Neural cell (in vitro differentiated cells): ENCODE results near the gene ADGRL3. TPM values are rescaled to one million over a fixed set of nuclear protein-coding genes. Genes with fewer than 3 reads are reported as not detected.

ENCODE experiments used
- H2AFZ ChIP-seq: fragments of 200-600, 300-800 bp; sonication (generic), shearing (Covaris generic); 2 replicates; pipeline ENCODE4 v1.6.0; 2014; ENCODE audit warnings: low read depth, mild to moderate bottlenecking, antibody characterized with exemption, low read length, moderate library complexity
- H3F3A ChIP-seq: fragments of 200-600 bp; shearing (Covaris generic); 2 replicates; pipeline ENCODE4 v1.6.1; 2016; ENCODE audit warnings: mild to moderate bottlenecking, moderate library complexity, mixed read lengths, antibody characterized with exemption, low read length; ENCODE audit not compliant: insufficient read depth, poor library complexity, severe bottlenecking
- H3K27ac ChIP-seq: fragments of 200-600, 300-800 bp; sonication (generic), shearing (Covaris generic); 2 replicates; pipeline ENCODE4 v1.5.1; 2014; ENCODE audit warnings: mild to moderate bottlenecking, low read length, moderate library complexity
- H3K27me3 ChIP-seq: fragments of 300-800, 200-600 bp; sonication (generic), shearing (Covaris generic); 2 replicates; pipeline ENCODE4 v1.6.0; 2014; ENCODE audit warnings: mild to moderate bottlenecking, low read depth, low read length, moderate library complexity; ENCODE audit not compliant: insufficient read depth
- H3K36me3 ChIP-seq: fragments of 300-800, 200-600 bp; sonication (generic), shearing (Covaris generic); 2 replicates; pipeline ENCODE4 v1.5.1; 2014; ENCODE audit warnings: mild to moderate bottlenecking, antibody characterized with exemption, low read length, moderate library complexity; ENCODE audit not compliant: insufficient read depth
- H3K4me2 ChIP-seq: fragments of 300-800, 200-600 bp; sonication (generic), shearing (Covaris generic); 2 replicates; pipeline ENCODE4 v1.6.0; 2014; ENCODE audit warnings: mild to moderate bottlenecking, low read length
- H3K4me3 ChIP-seq: fragments of 300-800, 200-600 bp; sonication (generic), shearing (Covaris generic); 2 replicates; pipeline ENCODE4 v1.5.1; 2014; ENCODE audit warnings: mild to moderate bottlenecking, low read length, moderate library complexity
- H3K79me2 ChIP-seq: fragments of 200-600 bp; shearing (Covaris generic); replicated peaks from 2 replicates; pipeline ENCODE4 v1.6.0; 2014; ENCODE audit warnings: mild to moderate bottlenecking, low read length, moderate library complexity; ENCODE audit not compliant: insufficient read depth
- H3K9ac ChIP-seq: fragments of 300-800, 200-600 bp; sonication (generic), shearing (Covaris generic); 2 replicates; pipeline ENCODE4 v1.6.1; 2016; ENCODE audit warnings: mild to moderate bottlenecking, low read length, mixed read lengths
- H3K9me2 ChIP-seq: fragments of 200-600 bp; shearing (Covaris generic); 2 replicates; pipeline ENCODE4 v1.6.1; 2016; ENCODE audit warnings: mild to moderate bottlenecking, low read length, mixed read lengths; ENCODE audit not compliant: insufficient read depth
- H3K9me3 ChIP-seq: fragments of 200-600, 300-800 bp; sonication (generic), shearing (Covaris generic); 2 replicates; pipeline ENCODE4 v1.6.1; 2016; ENCODE audit warnings: mild to moderate bottlenecking, mixed run types, low read length, moderate library complexity, mixed read lengths
- H4K20me1 ChIP-seq: fragments of 200-600 bp; shearing (Covaris generic); 2 replicates; pipeline ENCODE4 v1.6.1; 2016; ENCODE audit warnings: mild to moderate bottlenecking, mixed run types; ENCODE audit not compliant: insufficient read depth
- EP300 ChIP-seq: fragments of 450-650 bp; conservative IDR thresholded peaks from 2 replicates; pipeline ENCODE4 v1.6.1; 2014; ENCODE audit warnings: antibody characterized with exemption, mild to moderate bottlenecking, moderate library complexity; ENCODE audit not compliant: poor library complexity, severe bottlenecking
- EZH2 ChIP-seq: fragments of 200-600, 300-800 bp; shearing (Covaris generic), sonication (generic); IDR thresholded peaks from 2 replicates; pipeline ENCODE4 v1.6.1; 2014; ENCODE audit warnings: antibody characterized with exemption, low read length, borderline replicate concordance, mild to moderate bottlenecking; ENCODE audit not compliant: insufficient read depth, poor library complexity, severe bottlenecking
- MXI1 ChIP-seq: fragments of 450-650 bp; conservative IDR thresholded peaks from 2 replicates; pipeline ENCODE4 v1.6.1; 2014; ENCODE audit warnings: antibody characterized with exemption, mild to moderate bottlenecking; ENCODE audit not compliant: poor library complexity, severe bottlenecking
- POLR2AphosphoS5 ChIP-seq: IDR thresholded peaks from 2 replicates; pipeline ENCODE4 v1.6.1; 2012
- RAD21 ChIP-seq: fragments of 450-650 bp; conservative IDR thresholded peaks from 2 replicates; pipeline ENCODE4 v1.6.1; 2014; ENCODE audit warnings: antibody characterized with exemption, mild to moderate bottlenecking, moderate library complexity
- REST ChIP-seq: IDR thresholded peaks from 2 replicates; pipeline ENCODE4 v1.6.1; 2012; ENCODE audit warnings: borderline replicate concordance
- SMC3 ChIP-seq: fragments of 450-650 bp; conservative IDR thresholded peaks from 2 replicates; pipeline ENCODE4 v1.6.1; 2014; ENCODE audit warnings: antibody characterized with exemption, mild to moderate bottlenecking, moderate library complexity; ENCODE audit not compliant: poor library complexity
- TAF1 ChIP-seq: IDR thresholded peaks from 2 replicates; pipeline ENCODE4 v1.6.1; 2012; ENCODE audit warnings: low read depth
- polyA plus RNA-seq: library from polyadenylated mRNA; depleted of rRNA; stranded (reverse); fragments of >200 nt; gene quantifications from 2 replicates; pipeline ENCODE4 v1.2.3, GENCODE V29; 2014
- TF ChIP-seq, protein P1 (sequence below): fragments of 450-650 bp; IDR thresholded peaks from 2 replicates; pipeline ENCODE4 v1.5.1; 2014; ENCODE audit warnings: antibody characterized with exemption, mild to moderate bottlenecking, moderate library complexity; ENCODE audit not compliant: poor library complexity, severe bottlenecking

The ADGRL3 gene
- polyA plus RNA-seq, 1 donor from 2014 or later: 99.4 TPM

GRCh38 chr4:61561028-61561427 lies 360.9 kb downstream of the ADGRL3 start:
- no peak for TF ChIP-seq EP300
- no peak for TF ChIP-seq REST
- TF ChIP-seq TAF1: no peak
- TF ChIP-seq, protein P1, sequence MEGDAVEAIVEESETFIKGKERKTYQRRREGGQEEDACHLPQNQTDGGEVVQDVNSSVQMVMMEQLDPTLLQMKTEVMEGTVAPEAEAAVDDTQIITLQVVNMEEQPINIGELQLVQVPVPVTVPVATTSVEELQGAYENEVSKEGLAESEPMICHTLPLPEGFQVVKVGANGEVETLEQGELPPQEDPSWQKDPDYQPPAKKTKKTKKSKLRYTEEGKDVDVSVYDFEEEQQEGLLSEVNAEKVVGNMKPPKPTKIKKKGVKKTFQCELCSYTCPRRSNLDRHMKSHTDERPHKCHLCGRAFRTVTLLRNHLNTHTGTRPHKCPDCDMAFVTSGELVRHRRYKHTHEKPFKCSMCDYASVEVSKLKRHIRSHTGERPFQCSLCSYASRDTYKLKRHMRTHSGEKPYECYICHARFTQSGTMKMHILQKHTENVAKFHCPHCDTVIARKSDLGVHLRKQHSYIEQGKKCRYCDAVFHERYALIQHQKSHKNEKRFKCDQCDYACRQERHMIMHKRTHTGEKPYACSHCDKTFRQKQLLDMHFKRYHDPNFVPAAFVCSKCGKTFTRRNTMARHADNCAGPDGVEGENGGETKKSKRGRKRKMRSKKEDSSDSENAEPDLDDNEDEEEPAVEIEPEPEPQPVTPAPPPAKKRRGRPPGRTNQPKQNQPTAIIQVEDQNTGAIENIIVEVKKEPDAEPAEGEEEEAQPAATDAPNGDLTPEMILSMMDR: no peak
- no peak for TF ChIP-seq SMC3
- TF ChIP-seq POLR2AphosphoS5: no peak
- TF ChIP-seq RAD21: no peak
- no peak for TF ChIP-seq MXI1
- TF ChIP-seq EZH2: no peak
- Histone ChIP-seq H3K4me3 (no peak overlapping the region), H3K79me2 (no peaks in the 10 kb centered on the region)

GRCh38 chr4:61571761-61572559 lies 371.8 kb downstream of the ADGRL3 start:
- Histone ChIP-seq H3K4me3 (no peak overlapping the region), H3K9ac (no peak overlapping the region), H3K79me2 (peaks cover 6% of the 10 kb centered on the region), H3K27me3 (no peaks in the 10 kb centered on the region), H3K9me3 (no peaks in the 10 kb centered on the region), H3K36me3 (no peaks in the 10 kb centered on the region), H2AFZ (no peak overlapping the region), H3F3A (no peaks in the 10 kb centered on the region), H3K9me2 (no peaks in the 10 kb centered on the region), H3K4me2 (no peak overlapping the region), H3K27ac (no peak overlapping the region), H4K20me1 (no peaks in the 10 kb centered on the region)
- TF ChIP-seq SMC3: no peak
- no peak for TF ChIP-seq RAD21
- no peak for TF ChIP-seq EP300
- no peak for TF ChIP-seq POLR2AphosphoS5
- no peak for TF ChIP-seq MXI1
- TF ChIP-seq, protein P1: no peak
- no peak for TF ChIP-seq EZH2
- no peak for TF ChIP-seq REST
- TF ChIP-seq TAF1: no peak

More at GRCh38 chr4:61561028-61561427, 360.9 kb downstream of the ADGRL3 start:
- no peaks in the 10 kb centered on the region for H3F3A ChIP-seq
- H4K20me1 ChIP-seq: no peaks in the 10 kb centered on the region
- H3K4me2 ChIP-seq: no peak overlapping the region
- H3K27ac ChIP-seq: no peak overlapping the region
- H3K36me3 ChIP-seq: no peaks in the 10 kb centered on the region
- no peaks in the 10 kb centered on the region for H3K27me3 ChIP-seq
- no peaks in the 10 kb centered on the region for H3K9me3 ChIP-seq
- H2AFZ ChIP-seq: no peak overlapping the region
- no peak overlapping the region for H3K9ac ChIP-seq
- H3K9me2 ChIP-seq: no peaks in the 10 kb centered on the region
